HEK293 (cell line): Measurements from ENCODE around the gene LRRC8D.

Source experiments
- CTCF ChIA-PET: fragments of 350-600 bp; formaldehyde crosslinking; extraction: SDS; loops from one replicate; lab custom pipeline; 2021; ENCODE audit warnings: antibody characterized with exemption; lab: Yijun Ruan, JAX
- POLR2A ChIA-PET: fragments of 300-600 bp; formaldehyde crosslinking; extraction: SDS; loops from one replicate; lab custom pipeline; 2020; ENCODE audit warnings: antibody characterized with exemption, inconsistent platforms; lab: Yijun Ruan, JAX
- H3K27ac ChIP-seq: fragments of 200-500 bp; sonication (Bioruptor generic); 2 replicates; pipeline ENCODE4 v1.5.1; 2014; ENCODE audit warnings: low read depth, low read length, control low read depth, inconsistent platforms; ENCODE audit errors: extremely low read depth
- H3K36me3 ChIP-seq, 2 experiments: fragments of 200-500 bp in 1 of 2; sonication (Bioruptor generic) in 1 of 2; 1 replicate in 1 of 2; 2 replicates in 1 of 2; pipeline ENCODE4 v1.5.1; 2014 to 2017; ENCODE audit warnings: inconsistent platforms in 2 of 2, low read length in 2 of 2; ENCODE audit not compliant: control insufficient read depth in 2 of 2, insufficient read depth in 1 of 2
- H3K4me1 ChIP-seq: fragments of 200-500 bp; sonication (Bioruptor generic); 2 replicates; pipeline ENCODE4 v1.5.1; 2014; ENCODE audit warnings: mild to moderate bottlenecking, low read length, inconsistent platforms; ENCODE audit not compliant: control insufficient read depth, insufficient read depth
- H3K4me3 ChIP-seq: 2 replicates; pipeline ENCODE4 v1.5.1; 2011; ENCODE audit warnings: low read depth, mild to moderate bottlenecking, control low read depth, low read length, moderate library complexity
- H3K9me3 ChIP-seq: fragments of 200-500 bp; sonication (Bioruptor generic); 2 replicates; pipeline ENCODE4 v1.5.1; 2014; ENCODE audit warnings: low read depth, low read length, inconsistent platforms; ENCODE audit not compliant: control insufficient read depth, insufficient read depth
- GLIS2 ChIP-seq: fragments of 450-650 bp; formaldehyde crosslinking; IDR thresholded peaks from 2 replicates; pipeline ENCODE4 v1.5.1; 2016; ENCODE audit warnings: missing biosample characterization, missing genetic modification characterization
- HOXD13 ChIP-seq: sonication (generic); formaldehyde crosslinking; IDR thresholded peaks from 2 replicates; pipeline ENCODE4 v1.8.0; 2022; ENCODE audit warnings: missing genetic modification reagents, borderline replicate concordance
- KLF8 ChIP-seq: fragments of 450-650 bp; formaldehyde crosslinking; IDR thresholded peaks from 2 replicates; pipeline ENCODE4 v1.5.1; 2016; ENCODE audit warnings: missing biosample characterization, missing genetic modification characterization
- SALL2 ChIP-seq: fragments of 450-650 bp; formaldehyde crosslinking; IDR thresholded peaks from 2 replicates; pipeline ENCODE4 v1.5.0; 2017; ENCODE audit warnings: missing biosample characterization, mild to moderate bottlenecking, missing genetic modification characterization, borderline replicate concordance
- SP7 ChIP-seq: fragments of 450-650 bp; formaldehyde crosslinking; IDR thresholded peaks from 2 replicates; pipeline ENCODE4 v1.5.1; 2016; ENCODE audit warnings: missing biosample characterization, missing genetic modification characterization
- YY1 ChIP-seq: fragments of 450-650 bp; formaldehyde crosslinking; IDR thresholded peaks from 2 replicates; pipeline ENCODE4 v1.5.1; 2018; ENCODE audit warnings: missing biosample characterization, missing genetic modification characterization
- ZBTB1 ChIP-seq: fragments of 450-650 bp; formaldehyde crosslinking; IDR thresholded peaks from 2 replicates; pipeline ENCODE4 v1.5.1; 2016; ENCODE audit warnings: missing biosample characterization, missing genetic modification characterization
- ZFP3 ChIP-seq: fragments of 450-650 bp; formaldehyde crosslinking; IDR thresholded peaks from 2 replicates; pipeline ENCODE4 v1.5.1; 2016; ENCODE audit warnings: low read depth, missing biosample characterization, missing genetic modification characterization
- ZNF121 ChIP-seq: fragments of 450-650 bp; formaldehyde crosslinking; IDR thresholded peaks from 2 replicates; pipeline ENCODE4 v1.5.1; 2016; ENCODE audit warnings: missing biosample characterization, missing genetic modification characterization
- ZNF184 ChIP-seq: fragments of 450-650 bp; IDR thresholded peaks from 2 replicates; pipeline ENCODE4 v1.5.1; 2018; ENCODE audit warnings: missing biosample characterization, mild to moderate bottlenecking, missing genetic modification characterization
- ZNF23 ChIP-seq: fragments of 450-650 bp; formaldehyde crosslinking; IDR thresholded peaks from 2 replicates; pipeline ENCODE4 v1.5.1; 2016; ENCODE audit warnings: missing biosample characterization, missing genetic modification characterization, borderline replicate concordance
- ZNF266 ChIP-seq: fragments of 450-650 bp; formaldehyde crosslinking; IDR thresholded peaks from 2 replicates; pipeline ENCODE4 v1.5.1; 2016; ENCODE audit warnings: missing biosample characterization, missing genetic modification characterization, low read depth
- ZNF302 ChIP-seq: fragments of 450-650 bp; formaldehyde crosslinking; IDR thresholded peaks from 2 replicates; pipeline ENCODE4 v1.5.1; 2016; ENCODE audit warnings: missing biosample characterization, missing genetic modification characterization, low read depth
- ZNF391 ChIP-seq: fragments of 450-650 bp; formaldehyde crosslinking; IDR thresholded peaks from 2 replicates; pipeline ENCODE4 v1.5.1; 2016; ENCODE audit warnings: low read depth, missing biosample characterization, missing genetic modification characterization, borderline replicate concordance
- ZNF529 ChIP-seq: fragments of 450-650 bp; formaldehyde crosslinking; IDR thresholded peaks from 2 replicates; pipeline ENCODE4 v1.5.1; 2017; ENCODE audit warnings: missing genetic modification characterization, missing biosample characterization; ENCODE audit not compliant: insufficient replicate concordance
- ZNF558 ChIP-seq: fragments of 450-650 bp; formaldehyde crosslinking; IDR thresholded peaks from 2 replicates; pipeline ENCODE4 v1.5.1; 2016; ENCODE audit warnings: missing biosample characterization, missing genetic modification characterization
- ZNF596 ChIP-seq: fragments of 450-650 bp; IDR thresholded peaks from 2 replicates; pipeline ENCODE4 v1.5.0; 2018; ENCODE audit warnings: missing biosample characterization, mild to moderate bottlenecking, missing genetic modification characterization, moderate library complexity
- ZNF626 ChIP-seq: fragments of 450-650 bp; sonication (Bioruptor Pico); formaldehyde crosslinking; IDR thresholded peaks from 2 replicates; pipeline ENCODE4 v1.5.1; 2018; ENCODE audit warnings: missing biosample characterization, missing genetic modification characterization, inconsistent platforms
- ZNF701 ChIP-seq: fragments of 450-650 bp; formaldehyde crosslinking; IDR thresholded peaks from 2 replicates; pipeline ENCODE4 v1.5.1; 2016; ENCODE audit warnings: missing biosample characterization, missing genetic modification characterization
- ZSCAN23 ChIP-seq: fragments of 450-650 bp; formaldehyde crosslinking; IDR thresholded peaks from 2 replicates; pipeline ENCODE4 v1.5.1; 2016; ENCODE audit warnings: missing biosample characterization, missing genetic modification characterization
- TF ChIP-seq, protein P1 (sequence below): fragments of 450-650 bp; formaldehyde crosslinking; IDR thresholded peaks from 2 replicates; pipeline ENCODE4 v1.5.1; 2017; ENCODE audit warnings: missing biosample characterization, missing genetic modification characterization
- TF ChIP-seq, protein P2 (sequence below): fragments of 450-650 bp; formaldehyde crosslinking; IDR thresholded peaks from 2 replicates; pipeline ENCODE4 v1.5.1; 2016; ENCODE audit warnings: missing biosample characterization, missing genetic modification characterization, low read depth
- TF ChIP-seq, protein P3 (sequence below): fragments of 450-650 bp; IDR thresholded peaks from 2 replicates; pipeline ENCODE4 v1.5.1; 2018; ENCODE audit warnings: missing biosample characterization, missing genetic modification characterization

Gene LRRC8D

DNA sequence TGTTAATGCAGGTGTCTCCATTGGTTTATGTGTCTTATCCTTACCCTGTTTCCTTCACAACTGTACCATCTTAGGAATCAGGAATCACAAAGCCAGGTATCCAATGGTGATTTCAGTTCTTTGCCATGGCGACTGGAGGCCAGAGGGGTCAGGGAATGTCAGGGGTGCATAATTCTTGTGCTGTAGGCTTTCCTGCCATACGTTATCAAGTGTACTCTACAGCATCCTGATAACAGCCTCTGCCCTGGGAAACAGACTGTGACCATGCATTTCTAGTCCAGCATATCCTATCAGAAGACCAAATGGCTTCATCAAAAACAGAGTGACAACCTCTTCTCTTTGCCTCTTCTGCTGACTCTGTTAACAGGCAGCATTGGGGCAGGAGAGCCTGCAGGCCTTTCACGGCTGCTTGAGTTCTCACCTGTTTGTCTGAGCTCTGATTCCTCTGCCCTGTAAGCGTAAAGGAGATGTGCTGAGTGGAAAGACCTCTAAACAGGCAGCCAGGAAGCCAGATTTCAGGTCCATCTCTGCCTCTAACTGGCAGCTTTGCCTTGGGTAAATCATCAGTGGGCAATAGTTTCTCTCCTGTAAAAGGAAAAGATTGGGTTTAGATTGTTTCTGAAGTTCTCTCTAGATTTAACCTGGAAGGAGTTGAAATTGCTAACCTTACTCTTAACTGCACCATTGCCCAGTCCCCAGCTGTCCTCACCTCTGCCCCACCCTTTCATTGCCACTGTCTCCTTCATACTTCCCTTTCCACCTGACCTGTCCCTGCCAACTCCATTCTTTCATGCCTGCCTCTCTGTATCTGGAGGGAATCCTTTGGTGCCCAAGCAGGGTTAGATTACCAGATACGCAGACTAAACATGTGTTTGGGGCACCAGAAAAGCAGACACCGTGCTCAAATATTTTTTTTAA is 80.2 kb downstream of the LRRC8D start:
- Histone ChIP-seq H3K27ac (no peak overlapping the region), H3K36me3 (no peaks in the 10 kb centered on the region)
- CTCF ChIA-PET: no interaction called here
- TF ChIP-seq, protein P1, sequence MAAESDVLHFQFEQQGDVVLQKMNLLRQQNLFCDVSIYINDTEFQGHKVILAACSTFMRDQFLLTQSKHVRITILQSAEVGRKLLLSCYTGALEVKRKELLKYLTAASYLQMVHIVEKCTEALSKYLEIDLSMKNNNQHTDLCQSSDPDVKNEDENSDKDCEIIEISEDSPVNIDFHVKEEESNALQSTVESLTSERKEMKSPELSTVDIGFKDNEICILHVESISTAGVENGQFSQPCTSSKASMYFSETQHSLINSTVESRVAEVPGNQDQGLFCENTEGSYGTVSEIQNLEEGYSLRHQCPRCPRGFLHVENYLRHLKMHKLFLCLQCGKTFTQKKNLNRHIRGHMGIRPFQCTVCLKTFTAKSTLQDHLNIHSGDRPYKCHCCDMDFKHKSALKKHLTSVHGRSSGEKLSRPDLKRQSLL (tag by site-specific recombination): no peak
- TF ChIP-seq ZSCAN23 (tag by site-specific recombination) (no peak), ZNF558 (tag by site-specific recombination) (no peak), ZNF701 (no peak), YY1 (tag by site-specific recombination) (no peak)
- TF ChIP-seq, protein P2, sequence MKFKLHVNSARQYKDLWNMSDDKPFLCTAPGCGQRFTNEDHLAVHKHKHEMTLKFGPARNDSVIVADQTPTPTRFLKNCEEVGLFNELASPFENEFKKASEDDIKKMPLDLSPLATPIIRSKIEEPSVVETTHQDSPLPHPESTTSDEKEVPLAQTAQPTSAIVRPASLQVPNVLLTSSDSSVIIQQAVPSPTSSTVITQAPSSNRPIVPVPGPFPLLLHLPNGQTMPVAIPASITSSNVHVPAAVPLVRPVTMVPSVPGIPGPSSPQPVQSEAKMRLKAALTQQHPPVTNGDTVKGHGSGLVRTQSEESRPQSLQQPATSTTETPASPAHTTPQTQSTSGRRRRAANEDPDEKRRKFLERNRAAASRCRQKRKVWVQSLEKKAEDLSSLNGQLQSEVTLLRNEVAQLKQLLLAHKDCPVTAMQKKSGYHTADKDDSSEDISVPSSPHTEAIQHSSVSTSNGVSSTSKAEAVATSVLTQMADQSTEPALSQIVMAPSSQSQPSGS (tag by site-specific recombination): no peak
- TF ChIP-seq, all 188 proteins: peak for 0
- POLR2A ChIA-PET: no interaction called here
- H3K4me3 ChIP-seq: no peak overlapping the region
- no peaks in the 10 kb centered on the region for H3K4me1 ChIP-seq
- no peaks in the 10 kb centered on the region for H3K9me3 ChIP-seq

DNA sequence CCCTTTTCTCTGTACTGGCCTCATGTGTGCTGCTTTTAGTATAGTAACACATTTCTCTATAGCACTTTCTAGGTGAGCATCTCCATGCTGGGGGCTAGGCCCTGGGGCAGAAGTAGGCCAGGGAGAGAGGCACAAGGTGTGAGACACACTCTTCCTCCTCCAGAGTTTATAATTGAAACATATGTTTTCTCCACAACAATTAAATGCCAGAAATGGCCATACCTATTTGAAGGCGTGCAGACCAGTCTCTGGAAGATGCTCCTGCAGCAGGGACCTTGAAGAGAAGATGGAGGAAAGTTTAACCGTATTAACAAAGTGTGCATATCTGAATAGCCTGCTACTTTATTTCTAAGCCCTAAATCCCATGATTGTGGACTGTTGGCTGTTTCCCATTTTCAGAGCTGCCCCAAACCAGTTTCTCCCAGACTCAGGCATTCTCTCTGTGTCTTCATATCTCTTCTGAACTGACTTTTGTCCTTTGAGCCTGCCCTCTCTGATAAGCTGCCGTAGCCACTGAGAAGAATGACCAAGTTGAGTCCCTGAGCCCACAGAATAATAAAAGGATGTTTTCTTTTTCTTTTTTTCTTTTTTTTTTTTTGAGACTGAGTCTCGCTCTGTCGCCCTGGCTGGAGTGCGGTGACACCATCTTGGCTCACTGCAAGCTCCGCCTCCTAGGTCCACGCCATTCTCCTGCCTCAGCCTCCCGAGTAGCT is 81.3 kb downstream of the LRRC8D start:
- no peak overlapping the region for H3K27ac ChIP-seq
- ChIA-PET POLR2A (no interaction called here), CTCF (no interaction called here)
- no peak overlapping the region for H3K4me3 ChIP-seq
- TF ChIP-seq ZNF302 (no peak), GLIS2 (tag by site-specific recombination) (no peak), ZNF391 (tag by site-specific recombination) (no peak), ZNF529 (no peak), ZNF626 (tag by site-specific recombination) (no peak), SALL2 (tag by site-specific recombination) (no peak), ZFP3 (tag by site-specific recombination) (no peak), ZNF184 (no peak), ZNF266 (tag by site-specific recombination) (no peak), HOXD13 (CRISPR knock-in tag) (no peak), ZNF701 (no peak), ZNF121 (tag by site-specific recombination) (no peak), ZNF23 (tag by site-specific recombination) (no peak), SP7 (tag by site-specific recombination) (no peak), ZBTB1 (tag by site-specific recombination) (no peak), ZNF596 (tag by site-specific recombination) (no peak), KLF8 (tag by site-specific recombination) (no peak)
- TF ChIP-seq, protein P3, sequence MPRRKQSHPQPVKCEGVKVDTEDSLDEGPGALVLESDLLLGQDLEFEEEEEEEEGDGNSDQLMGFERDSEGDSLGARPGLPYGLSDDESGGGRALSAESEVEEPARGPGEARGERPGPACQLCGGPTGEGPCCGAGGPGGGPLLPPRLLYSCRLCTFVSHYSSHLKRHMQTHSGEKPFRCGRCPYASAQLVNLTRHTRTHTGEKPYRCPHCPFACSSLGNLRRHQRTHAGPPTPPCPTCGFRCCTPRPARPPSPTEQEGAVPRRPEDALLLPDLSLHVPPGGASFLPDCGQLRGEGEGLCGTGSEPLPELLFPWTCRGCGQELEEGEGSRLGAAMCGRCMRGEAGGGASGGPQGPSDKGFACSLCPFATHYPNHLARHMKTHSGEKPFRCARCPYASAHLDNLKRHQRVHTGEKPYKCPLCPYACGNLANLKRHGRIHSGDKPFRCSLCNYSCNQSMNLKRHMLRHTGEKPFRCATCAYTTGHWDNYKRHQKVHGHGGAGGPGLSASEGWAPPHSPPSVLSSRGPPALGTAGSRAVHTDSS (tag by site-specific recombination): no peak
- H3K9me3 ChIP-seq: no peaks in the 10 kb centered on the region
- H3K36me3 ChIP-seq: no peaks in the 10 kb centered on the region
- H3K4me1 ChIP-seq: no peaks in the 10 kb centered on the region
